H9 (cell line): ENCODE results near the gene MAP3K20. TPM values are rescaled to one million over a fixed set of nuclear protein-coding genes. Genes with fewer than 3 reads are reported as not detected.

ENCODE experiments used
- DNase-seq: peaks from one replicate; pipeline ENCODE4 v3.0.0-alpha.2; 2017
- H2AFZ ChIP-seq: one replicate; pipeline ENCODE4 v1.6.1; 2013; ENCODE audit warnings: mild to moderate bottlenecking, low read length, control low read depth, moderate library complexity
- H2AK5ac ChIP-seq: 2 replicates; pipeline ENCODE4 v1.6.1; 2013; ENCODE audit warnings: low read length, control low read depth, mixed read lengths; ENCODE audit not compliant: insufficient read length
- H2BK120ac ChIP-seq: one replicate; pipeline ENCODE4 v1.6.1; 2013; ENCODE audit warnings: low read depth, mild to moderate bottlenecking, low read length, control low read depth, inconsistent platforms; ENCODE audit not compliant: poor library complexity, severe bottlenecking
- H2BK12ac ChIP-seq: 2 replicates; pipeline ENCODE4 v1.6.1; 2013; ENCODE audit warnings: low read length, control low read depth, mixed read lengths, low read depth; ENCODE audit not compliant: insufficient read length
- H2BK15ac ChIP-seq: 2 replicates; pipeline ENCODE4 v1.6.1; 2013; ENCODE audit warnings: low read depth, low read length, control low read depth
- H2BK20ac ChIP-seq: one replicate; pipeline ENCODE4 v1.6.1; 2013; ENCODE audit warnings: low read depth, mild to moderate bottlenecking, low read length, control low read depth, inconsistent platforms; ENCODE audit not compliant: poor library complexity, severe bottlenecking
- H2BK5ac ChIP-seq: 2 replicates; pipeline ENCODE4 v1.6.1; 2013; ENCODE audit warnings: low read length, control low read depth, mixed read lengths; ENCODE audit not compliant: insufficient read length
- H3K14ac ChIP-seq: 2 replicates; pipeline ENCODE4 v1.6.1; 2013; ENCODE audit warnings: low read length, control low read depth; ENCODE audit not compliant: insufficient read depth
- H3K18ac ChIP-seq: 2 replicates; pipeline ENCODE4 v1.6.1; 2013; ENCODE audit warnings: low read depth, mild to moderate bottlenecking, mixed read lengths, low read length, control low read depth; ENCODE audit not compliant: insufficient read length
- H3K23ac ChIP-seq: 2 replicates; pipeline ENCODE4 v1.6.1; 2013; ENCODE audit warnings: low read length, control low read depth, mixed read lengths, low read depth; ENCODE audit not compliant: insufficient read length
- H3K23me2 ChIP-seq: 2 replicates; pipeline ENCODE4 v1.6.1; 2013; ENCODE audit warnings: low read depth, mild to moderate bottlenecking, mixed read lengths, low read length, control low read depth; ENCODE audit not compliant: insufficient read length, poor library complexity, severe bottlenecking
- H3K27ac ChIP-seq: 2 replicates; pipeline ENCODE4 v1.5.1; 2013; ENCODE audit warnings: low read length, control low read depth, mixed read lengths, low read depth; ENCODE audit not compliant: insufficient read length
- H3K27me3 ChIP-seq: 2 replicates; pipeline ENCODE4 v1.6.1; 2013; ENCODE audit warnings: low read length, control low read depth, inconsistent platforms; ENCODE audit not compliant: insufficient read depth
- H3K4ac ChIP-seq: 2 replicates; pipeline ENCODE4 v1.6.1; 2013; ENCODE audit warnings: low read depth, mild to moderate bottlenecking, control low read depth, inconsistent platforms, low read length, moderate library complexity
- H3K4me1 ChIP-seq: 2 replicates; pipeline ENCODE4 v1.6.1; 2013; ENCODE audit warnings: low read length, control low read depth, inconsistent platforms; ENCODE audit not compliant: insufficient read depth
- H3K4me2 ChIP-seq: 2 replicates; pipeline ENCODE4 v1.6.1; 2013; ENCODE audit warnings: low read length, control low read depth, mixed read lengths; ENCODE audit not compliant: insufficient read length, insufficient read depth
- H3K56ac ChIP-seq: 2 replicates; pipeline ENCODE4 v1.6.1; 2013; ENCODE audit warnings: low read depth, mild to moderate bottlenecking, mixed read lengths, low read length, control low read depth; ENCODE audit not compliant: insufficient read length
- H3K79me1 ChIP-seq: 2 replicates; pipeline ENCODE4 v1.6.1; 2013; ENCODE audit warnings: low read depth, mild to moderate bottlenecking, moderate library complexity, low read length, control low read depth, inconsistent platforms; ENCODE audit not compliant: insufficient read depth, poor library complexity, severe bottlenecking
- H3K79me2 ChIP-seq: 2 replicates; pipeline ENCODE4 v1.6.1; 2013; ENCODE audit warnings: low read length, control low read depth, inconsistent platforms; ENCODE audit not compliant: insufficient read depth
- H3K9ac ChIP-seq: 2 replicates; pipeline ENCODE4 v1.6.1; 2013; ENCODE audit warnings: low read length, control low read depth, mixed read lengths; ENCODE audit not compliant: insufficient read length; ENCODE audit errors: extremely low read depth
- H3K9me3 ChIP-seq: one replicate; pipeline ENCODE4 v1.6.1; 2013; ENCODE audit warnings: low read depth, low read length, inconsistent platforms; ENCODE audit not compliant: control insufficient read depth
- H3T11ph ChIP-seq: one replicate; pipeline ENCODE4 v1.6.1; 2013; ENCODE audit warnings: mild to moderate bottlenecking, low read length, control low read depth, inconsistent platforms
- H4K20me1 ChIP-seq: one replicate; pipeline ENCODE4 v1.6.1; 2013; ENCODE audit not compliant: control insufficient read depth, insufficient read length, insufficient read depth
- H4K5ac ChIP-seq: 2 replicates; pipeline ENCODE4 v1.6.1; 2013; ENCODE audit warnings: low read depth, mild to moderate bottlenecking, mixed read lengths, low read length, control low read depth; ENCODE audit not compliant: insufficient read length
- H4K8ac ChIP-seq: replicated peaks from 2 replicates; pipeline ENCODE4 v1.6.1; 2013; ENCODE audit warnings: low read length, control low read depth, mixed read lengths, low read depth; ENCODE audit not compliant: insufficient read length
- H4K91ac ChIP-seq: 2 replicates; pipeline ENCODE4 v1.6.1; 2013; ENCODE audit warnings: low read depth, mild to moderate bottlenecking, moderate library complexity, mixed read lengths, low read length, control low read depth; ENCODE audit not compliant: insufficient read length
- H3K27ac Mint-ChIP-seq, 3 experiments: 2 replicates in 2 of 3; 3 replicates in 1 of 3; pipeline ENCODE4 v1.8.0; 2020 to 2021; ENCODE audit warnings: mixed read lengths in 3 of 3, mild to moderate bottlenecking in 1 of 3, moderate library complexity in 1 of 3
- H3K27me3 Mint-ChIP-seq: 2 replicates; pipeline ENCODE4 v1.8.0; 2021; ENCODE audit warnings: low read depth, mild to moderate bottlenecking, moderate library complexity, mixed read lengths
- H3K36me3 Mint-ChIP-seq, 3 experiments: 2 replicates in 2 of 3; 3 replicates in 1 of 3; pipeline ENCODE4 v1.8.0; 2020 to 2021; ENCODE audit warnings: low read depth in 3 of 3, mixed read lengths in 3 of 3; ENCODE audit not compliant: insufficient read depth in 1 of 3
- H3K4me1 Mint-ChIP-seq, 2 experiments: 2 replicates each; pipeline ENCODE4 v1.8.0; 2020; ENCODE audit warnings: mixed read lengths in 2 of 2
- H3K4me3 Mint-ChIP-seq, 2 experiments: 2 replicates in 1 of 2; 3 replicates in 1 of 2; pipeline ENCODE4 v1.8.0; 2020 to 2021; ENCODE audit warnings: mild to moderate bottlenecking in 2 of 2, mixed read lengths in 2 of 2, moderate library complexity in 1 of 2
- H3K9me3 Mint-ChIP-seq, 2 experiments: 2 replicates in 1 of 2; 3 replicates in 1 of 2; pipeline ENCODE4 v1.8.0; 2020; ENCODE audit warnings: mild to moderate bottlenecking in 2 of 2, mixed read lengths in 2 of 2, moderate library complexity in 1 of 2
- CTCF ChIP-seq: fragments of 200-600 bp; sonication (generic); conservative IDR thresholded peaks from 3 replicates; pipeline ENCODE4 v1.8.0; 2021; ENCODE audit warnings: antibody characterized with exemption, mild to moderate bottlenecking
- WGBS: extraction: QIAGEN DNeasy Blood & Tissue Kit; methylation state at CpG from one replicate; pipeline ENCODE4 v1.1.7; 2013; ENCODE audit warnings: missing lambda C conversion rate, low lambda C conversion rate, mixed read lengths; ENCODE audit not compliant: insufficient read length; ENCODE audit errors: extremely low coverage; 5-methylcytosine and 5-hydroxymethylcytosine counted together
- total RNA-seq: library from RNA; stranded (reverse); gene quantifications from 2 replicates; pipeline ENCODE4 v1.2.1, GENCODE V29; 2021

The MAP3K20 gene
- total RNA-seq, 1 experiment from 2014 or later, result 8.7 TPM

- H3K56ac ChIP-seq, result no peak overlapping the region
- no peak overlapping the region for H2AFZ ChIP-seq
- H2BK12ac ChIP-seq, result no peak overlapping the region
- no peak for DNase-seq
- no peak overlapping the region for H3K9ac ChIP-seq
- H3K23me2 ChIP-seq, result no peaks in the 10 kb centered on the region
- no peak overlapping the region for H2BK15ac ChIP-seq
- no peak overlapping the region for H4K8ac ChIP-seq
- no peaks in the 10 kb centered on the region for H3K79me2 ChIP-seq
- Mint-ChIP-seq H3K27me3 (no peaks in the 10 kb centered on the region), H3K27ac (no peak overlapping the region), H3K4me1 (peaks cover 10% of the 10 kb centered on the region in 2 experiments), H3K36me3 (no peaks in the 10 kb centered on the region), H3K4me3 (no peak overlapping the region), H3K9me3 (no peaks in the 10 kb centered on the region)
- no peak overlapping the region for H4K91ac ChIP-seq
- H4K20me1 ChIP-seq, result no peaks in the 10 kb centered on the region
- H3K4me2 ChIP-seq, result no peak overlapping the region
- H2BK5ac ChIP-seq, result no peak overlapping the region
- no peak overlapping the region for H4K5ac ChIP-seq
- H2AK5ac ChIP-seq, result no peak overlapping the region
- H3T11ph ChIP-seq, result no peak overlapping the region
- no peak overlapping the region for H2BK20ac ChIP-seq
- H3K14ac ChIP-seq, result no peak overlapping the region
- H3K79me1 ChIP-seq, result no peaks in the 10 kb centered on the region
- H3K4me1 ChIP-seq, result no peaks in the 10 kb centered on the region
- no peak for TF ChIP-seq CTCF
- no peaks in the 10 kb centered on the region for H3K27me3 ChIP-seq
- H3K9me3 ChIP-seq, result no peaks in the 10 kb centered on the region
- H3K18ac ChIP-seq, result no peak overlapping the region
- no peak overlapping the region for H3K23ac ChIP-seq
- H2BK120ac ChIP-seq, result no peak overlapping the region
- no peak overlapping the region for H3K4ac ChIP-seq
- H3K27ac ChIP-seq, result no peak overlapping the region
- WGBS, result no CpG with 5 or more reads among the region's 4 CpGs
These were observed 43.6 kb upstream of the MAP3K20 start for GRCh38 chr2:173032032-173032431.
